A549 (cell line): ENCODE data around the gene SORD.
"Not testable (repeated sequence)": the region's sequence is repeated elsewhere in the genome, so short reads cannot be mapped to it uniquely, and the experiment has no call there.

Experiments
- CEBPB ChIP-seq, 2 experiments: fragments of >200 bp in 1 of 2; sonication (Bioruptor Twin) in 1 of 2; formaldehyde crosslinking in 1 of 2; IDR thresholded peaks; 2 replicates each; pipeline ENCODE4 v1.6.1; 2012 to 2016
- POLR2A ChIP-seq: IDR thresholded peaks from 2 replicates; pipeline ENCODE4 v1.6.1; 2012; ENCODE audit warnings: mild to moderate bottlenecking, low read length
- TF ChIP-seq, protein P1 (sequence below): fragments of 200-600 bp; sonication (generic); IDR thresholded peaks from 2 replicates; pipeline ENCODE4 v1.6.1; 2016; ENCODE audit warnings: antibody characterized with exemption, mild to moderate bottlenecking, moderate library complexity
- TF ChIP-seq, protein P2 (sequence below): IDR thresholded peaks from 2 replicates; pipeline ENCODE4 v1.6.1; 2012

DNA sequence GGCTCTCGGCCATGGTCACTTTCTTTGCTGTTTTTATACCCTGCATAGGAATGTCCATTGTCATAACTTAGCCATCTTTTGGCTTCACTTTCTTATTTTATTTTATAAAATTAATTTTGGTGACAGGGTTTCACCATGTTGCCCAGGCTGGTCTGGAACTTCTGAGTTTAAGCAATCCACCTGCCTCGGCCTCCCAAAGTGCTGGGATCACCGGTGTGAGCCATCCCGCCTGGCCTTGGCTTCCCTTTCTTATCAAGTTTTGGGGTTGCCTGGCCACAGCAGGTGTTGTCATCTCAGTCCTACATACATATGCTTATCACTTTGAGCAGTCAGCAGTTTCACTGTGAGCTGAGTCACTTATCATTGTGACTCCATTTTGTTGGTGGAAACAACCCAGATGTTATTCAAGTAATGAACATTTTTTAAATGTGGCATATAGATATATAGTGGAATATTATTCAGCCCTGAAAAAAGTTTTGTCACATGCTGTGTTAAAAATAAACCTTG lies 8.6 kb downstream of the SORD start:
- TF ChIP-seq, protein P1, sequence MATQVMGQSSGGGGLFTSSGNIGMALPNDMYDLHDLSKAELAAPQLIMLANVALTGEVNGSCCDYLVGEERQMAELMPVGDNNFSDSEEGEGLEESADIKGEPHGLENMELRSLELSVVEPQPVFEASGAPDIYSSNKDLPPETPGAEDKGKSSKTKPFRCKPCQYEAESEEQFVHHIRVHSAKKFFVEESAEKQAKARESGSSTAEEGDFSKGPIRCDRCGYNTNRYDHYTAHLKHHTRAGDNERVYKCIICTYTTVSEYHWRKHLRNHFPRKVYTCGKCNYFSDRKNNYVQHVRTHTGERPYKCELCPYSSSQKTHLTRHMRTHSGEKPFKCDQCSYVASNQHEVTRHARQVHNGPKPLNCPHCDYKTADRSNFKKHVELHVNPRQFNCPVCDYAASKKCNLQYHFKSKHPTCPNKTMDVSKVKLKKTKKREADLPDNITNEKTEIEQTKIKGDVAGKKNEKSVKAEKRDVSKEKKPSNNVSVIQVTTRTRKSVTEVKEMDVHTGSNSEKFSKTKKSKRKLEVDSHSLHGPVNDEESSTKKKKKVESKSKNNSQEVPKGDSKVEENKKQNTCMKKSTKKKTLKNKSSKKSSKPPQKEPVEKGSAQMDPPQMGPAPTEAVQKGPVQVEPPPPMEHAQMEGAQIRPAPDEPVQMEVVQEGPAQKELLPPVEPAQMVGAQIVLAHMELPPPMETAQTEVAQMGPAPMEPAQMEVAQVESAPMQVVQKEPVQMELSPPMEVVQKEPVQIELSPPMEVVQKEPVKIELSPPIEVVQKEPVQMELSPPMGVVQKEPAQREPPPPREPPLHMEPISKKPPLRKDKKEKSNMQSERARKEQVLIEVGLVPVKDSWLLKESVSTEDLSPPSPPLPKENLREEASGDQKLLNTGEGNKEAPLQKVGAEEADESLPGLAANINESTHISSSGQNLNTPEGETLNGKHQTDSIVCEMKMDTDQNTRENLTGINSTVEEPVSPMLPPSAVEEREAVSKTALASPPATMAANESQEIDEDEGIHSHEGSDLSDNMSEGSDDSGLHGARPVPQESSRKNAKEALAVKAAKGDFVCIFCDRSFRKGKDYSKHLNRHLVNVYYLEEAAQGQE, result not testable (repeated sequence)
- TF ChIP-seq POLR2A; CEBPB (IDR thresholded peaks at IDR 0.05): not testable (repeated sequence)
- TF ChIP-seq, protein P2, sequence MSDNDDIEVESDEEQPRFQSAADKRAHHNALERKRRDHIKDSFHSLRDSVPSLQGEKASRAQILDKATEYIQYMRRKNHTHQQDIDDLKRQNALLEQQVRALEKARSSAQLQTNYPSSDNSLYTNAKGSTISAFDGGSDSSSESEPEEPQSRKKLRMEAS, result not testable (repeated sequence)
